NCI-H2171 treated with DMSO at 0.1 percent for 48 hours (cell line): ENCODE data around the gene MSL3B.

Experiments used
- DNase-seq: peaks from one replicate; lab custom pipeline; 2025; lab: John Stamatoyannopoulos, UW

Gene MSL3B

DNA sequence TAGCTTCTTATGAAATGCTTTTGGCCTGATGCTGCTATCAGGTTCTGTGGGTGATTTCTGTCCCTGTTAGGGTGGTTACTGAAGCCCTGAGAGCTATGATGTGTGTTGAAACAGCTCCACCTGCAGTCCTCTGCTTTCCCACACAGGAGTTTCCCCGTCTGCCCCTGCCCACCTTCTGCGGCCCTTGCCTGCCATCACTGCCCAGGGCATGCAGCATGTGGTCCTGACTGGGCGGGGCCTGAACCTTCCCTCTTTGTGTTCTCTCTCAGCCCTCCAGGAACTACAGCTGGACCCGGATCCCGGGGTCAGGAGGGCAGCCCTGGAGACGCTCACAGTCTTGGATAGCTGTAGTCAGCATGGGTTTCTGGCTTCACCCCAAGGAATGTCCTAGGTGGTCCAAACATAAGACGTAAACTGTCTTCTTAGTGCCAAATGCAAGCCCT, 35.3 kb downstream of the MSL3B start:
- peak; percentile 41 for DNase-seq

DNA sequence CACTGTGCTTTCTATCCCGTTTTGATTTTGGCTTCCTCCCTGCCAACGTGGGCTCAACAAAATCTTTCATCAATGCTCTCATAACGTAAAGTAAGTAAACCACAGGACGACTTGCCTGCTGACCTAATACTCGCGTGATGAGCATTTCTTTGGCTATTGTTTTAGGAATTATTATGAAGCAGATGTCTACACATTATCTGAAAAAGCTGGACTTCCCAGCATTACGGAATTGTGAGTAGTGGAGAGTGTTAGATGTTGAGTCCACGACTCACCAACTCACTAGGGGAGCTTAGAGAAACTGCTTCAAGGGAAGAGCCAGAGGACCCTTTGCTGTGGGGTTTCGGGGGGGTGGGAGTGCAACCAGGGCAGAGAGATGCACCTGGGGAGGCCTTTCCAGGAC, 35.8 kb downstream of the MSL3B start:
- no peak for DNase-seq

GRCh38 chr2:233831861-233832260, 36.3 kb downstream of the MSL3B start:
- no peak for DNase-seq

DNA sequence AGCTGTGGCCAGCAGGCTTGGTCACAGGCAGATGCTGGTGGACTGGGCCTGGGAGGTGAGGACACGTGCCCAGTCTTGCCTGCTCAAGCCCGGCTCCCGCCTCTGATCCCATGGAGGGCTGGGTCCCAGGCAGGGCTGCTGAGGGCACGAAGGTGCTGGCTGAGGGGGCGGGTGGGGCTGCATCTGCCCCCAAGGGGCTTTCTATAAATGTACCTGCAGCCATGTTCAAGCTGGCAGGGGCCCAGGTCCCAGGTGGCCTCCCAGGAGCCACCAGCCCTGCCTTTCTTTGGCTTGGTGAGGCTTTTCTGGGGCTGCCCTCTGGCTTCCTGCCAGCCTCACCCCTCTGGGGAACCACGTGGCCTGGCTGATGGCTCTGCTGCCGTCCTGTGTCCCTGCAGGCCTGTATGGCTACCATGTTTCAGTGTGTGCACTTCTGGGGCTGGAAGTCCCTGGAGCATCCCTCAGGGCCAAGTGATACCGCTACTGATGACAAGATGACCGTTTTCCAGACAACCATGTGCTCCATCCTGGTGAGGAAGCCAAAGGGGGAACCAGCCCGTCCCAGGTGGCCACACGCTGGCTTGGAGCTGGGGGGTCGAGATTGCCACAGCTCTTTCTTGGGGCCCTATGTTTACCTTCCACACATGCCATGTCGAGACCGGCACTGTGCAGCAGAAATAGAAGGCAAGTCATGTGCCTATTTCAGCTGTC, 37.0 kb downstream of the MSL3B start:
- peak; percentile 54 for DNase-seq

- DNase-seq = no peak
These were observed 37.9 kb downstream of the MSL3B start for GRCh38 chr2:233830111-233830802.

DNA sequence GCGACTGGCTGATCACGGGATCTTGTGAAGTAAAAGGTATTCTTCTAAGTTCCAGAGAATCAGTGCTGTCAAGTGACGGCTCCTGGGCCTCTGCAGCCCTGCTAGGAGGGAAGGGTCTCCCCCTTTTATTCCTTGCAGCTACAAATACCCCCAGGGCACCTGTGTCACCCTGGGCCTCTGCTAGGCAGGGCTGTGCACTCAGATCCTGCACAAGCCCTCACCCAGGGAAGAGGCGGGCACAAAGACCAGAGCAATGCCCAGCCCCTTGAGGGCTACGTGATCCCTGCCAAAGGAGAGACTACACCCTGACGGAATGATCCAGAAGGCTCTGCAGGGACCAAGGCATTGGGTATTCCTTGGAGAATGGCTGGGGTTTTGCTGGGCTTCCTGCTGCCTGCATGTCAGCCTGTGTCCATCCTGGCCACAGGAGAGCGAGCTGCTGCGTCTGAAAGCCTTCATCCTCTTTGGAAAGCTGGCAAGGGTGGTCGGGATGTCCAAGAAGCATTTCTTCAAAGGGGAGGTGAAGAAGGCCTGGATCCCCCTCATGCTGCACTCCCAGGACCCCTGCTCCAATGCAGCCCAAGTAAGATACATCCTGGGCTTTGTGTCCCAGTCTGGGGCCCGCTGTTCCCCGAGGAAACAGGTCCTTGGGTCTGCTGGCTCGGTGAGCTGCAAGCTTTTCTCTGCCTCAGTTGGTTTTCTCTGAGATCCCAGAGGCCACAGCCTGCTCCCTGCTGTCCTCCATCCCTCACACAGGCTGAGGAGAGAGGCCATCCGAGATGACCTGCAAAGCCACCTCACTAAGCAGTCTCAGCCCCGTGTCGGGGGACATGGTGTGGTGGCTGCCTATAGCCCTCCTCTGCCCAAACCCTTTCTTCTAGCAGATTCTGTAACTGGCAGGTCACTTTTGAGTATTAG, 38.7 kb downstream of the MSL3B start:
- DNase-seq = no peak

GRCh38 chr2:233828546-233829192, 39.5 kb downstream of the MSL3B start:
- DNase-seq = no peak

- DNase-seq = no peak
These were observed 43.8 kb downstream of the MSL3B start for GRCh38 chr2:233824373-233824772.

DNA sequence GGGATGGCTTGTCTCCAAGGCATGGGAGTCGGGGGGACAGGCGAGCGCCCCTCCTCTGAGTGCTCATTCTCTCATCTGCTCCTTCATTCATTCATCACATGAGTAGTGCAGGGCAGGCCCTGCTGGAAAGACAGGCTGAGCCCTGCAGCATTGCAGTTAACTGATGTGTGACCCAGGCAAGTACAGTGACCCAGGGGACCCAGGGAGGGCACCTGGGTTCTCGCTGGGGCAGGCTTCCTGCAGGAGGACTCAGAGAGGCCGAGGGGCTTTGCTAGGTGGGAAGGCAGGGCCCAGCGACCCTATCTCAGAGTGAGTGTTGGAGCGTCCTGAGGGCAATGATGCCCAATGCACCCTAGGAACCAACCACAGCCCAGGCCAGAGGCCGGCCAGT, 44.5 kb downstream of the MSL3B start:
- DNase-seq = no peak

GRCh38 chr2:233822781-233823730, 45.1 kb downstream of the MSL3B start:
- no peak for DNase-seq

DNA sequence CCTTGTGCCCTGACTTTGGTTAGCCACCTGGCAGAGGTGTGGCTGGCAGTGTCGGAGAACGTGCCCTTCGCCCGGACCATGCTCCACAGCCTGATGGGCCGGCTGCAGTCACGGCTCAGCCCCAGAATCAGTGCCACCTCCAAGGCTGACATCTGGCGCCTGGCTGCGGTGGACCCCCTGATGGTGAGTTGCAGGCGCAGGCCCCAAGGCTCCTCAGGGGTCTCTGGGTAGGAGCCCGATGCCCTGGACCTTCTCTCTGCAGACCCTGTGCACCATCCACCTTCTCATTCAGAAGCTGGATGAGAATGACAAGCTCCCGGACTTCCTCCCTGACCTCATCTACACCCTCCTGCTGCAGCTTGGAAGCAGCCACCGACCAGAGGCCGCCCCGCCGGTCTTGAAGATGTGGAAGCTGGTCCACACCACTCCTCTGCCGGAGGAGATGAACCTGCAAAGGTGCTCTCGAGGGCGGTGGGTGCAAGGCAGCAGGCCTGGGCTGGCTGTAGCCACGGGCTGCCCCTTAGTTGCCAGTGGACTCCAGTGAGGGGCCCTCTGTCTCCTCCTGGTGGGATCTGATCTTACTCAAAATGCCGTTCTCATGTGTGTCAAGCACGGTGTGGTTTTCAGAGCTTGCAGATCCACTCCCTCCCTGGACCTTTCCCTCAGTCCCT, 46.0 kb downstream of the MSL3B start:
- DNase-seq = no peak

- DNase-seq = no peak
These were observed 46.5 kb downstream of the MSL3B start for GRCh38 chr2:233821709-233822100.

DNA sequence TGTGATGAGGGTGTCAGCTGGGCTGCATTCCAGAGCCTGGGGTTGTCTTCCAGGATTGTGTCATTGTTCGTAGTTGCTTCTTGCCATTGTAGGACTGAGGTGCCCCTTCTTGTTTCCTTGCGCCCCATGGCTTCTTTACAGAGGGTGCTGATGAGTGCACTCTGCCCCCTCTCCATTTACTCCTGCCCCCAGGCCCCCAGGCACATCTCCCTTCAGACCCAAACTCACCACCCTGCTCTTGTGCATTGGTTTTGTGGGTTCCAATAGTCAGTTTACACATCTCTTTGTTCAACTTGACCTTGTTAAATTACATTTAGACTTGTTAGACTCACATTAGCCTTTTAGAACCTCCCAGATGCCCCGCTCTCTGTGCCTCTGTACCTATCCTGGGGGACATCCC, 47.0 kb downstream of the MSL3B start:
- DNase-seq = no peak

DNA sequence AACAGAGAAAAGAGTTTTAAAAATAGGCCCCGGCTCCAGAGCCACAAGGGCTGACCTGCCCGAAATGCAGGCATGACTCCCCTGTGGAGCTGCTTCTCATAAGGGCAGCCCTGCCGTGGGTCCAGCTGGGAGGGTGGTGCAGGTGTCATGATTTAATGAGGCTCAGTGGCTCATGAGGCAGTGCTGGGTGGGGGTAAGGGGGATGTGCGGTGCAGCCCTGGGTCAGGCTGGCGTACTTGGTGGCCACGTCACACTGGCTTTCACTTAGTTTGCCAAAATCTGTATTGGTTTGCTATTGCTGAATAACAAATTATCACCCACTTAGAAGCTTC, 47.4 kb downstream of the MSL3B start:
- no peak for DNase-seq

DNA sequence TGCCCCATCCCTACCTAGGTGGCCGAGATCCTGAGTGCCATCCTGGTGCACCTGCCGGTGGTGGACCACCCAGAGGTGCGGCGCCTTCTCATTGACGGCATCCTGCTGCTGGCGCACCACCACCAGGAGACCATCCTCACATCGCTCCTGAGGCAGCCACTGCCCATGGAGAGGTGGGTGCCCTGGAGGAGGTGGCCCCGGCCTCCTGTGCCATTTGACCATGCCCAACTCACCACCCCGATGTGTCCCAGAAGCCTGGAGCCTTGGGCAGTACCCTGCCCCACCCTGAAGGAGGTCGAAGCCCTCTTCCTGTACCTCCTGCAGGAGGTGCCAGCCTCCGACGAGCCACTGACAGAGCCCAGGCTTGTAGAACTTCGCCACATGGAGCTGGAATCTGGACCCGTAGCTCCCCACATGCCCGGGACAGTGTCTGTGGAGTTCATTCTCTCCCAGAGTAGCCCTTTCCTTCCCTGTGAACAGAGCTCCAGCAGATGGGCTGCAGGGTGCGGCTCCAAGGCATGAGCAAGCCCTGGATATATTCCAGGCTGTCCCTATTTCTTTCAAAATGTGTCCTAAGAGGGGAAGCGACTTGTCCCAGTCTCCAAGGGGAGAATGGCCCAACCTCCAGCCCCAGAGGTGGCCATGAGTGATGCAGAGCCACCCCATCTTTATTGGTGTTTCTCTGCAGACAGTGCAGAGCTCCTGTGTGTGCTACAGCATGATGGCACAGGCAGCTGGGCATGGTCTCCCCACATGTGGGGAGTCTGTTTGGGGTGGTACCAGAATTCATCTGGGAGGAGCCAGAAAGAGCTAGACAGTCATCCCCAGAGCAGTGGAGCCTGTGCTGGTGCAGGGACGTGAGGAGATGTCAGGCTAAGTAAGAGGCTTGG, 48.1 kb downstream of the MSL3B start:
- no peak for DNase-seq

- no peak for DNase-seq
These were observed 49.3 kb downstream of the MSL3B start for GRCh38 chr2:233818639-233819621.

DNA sequence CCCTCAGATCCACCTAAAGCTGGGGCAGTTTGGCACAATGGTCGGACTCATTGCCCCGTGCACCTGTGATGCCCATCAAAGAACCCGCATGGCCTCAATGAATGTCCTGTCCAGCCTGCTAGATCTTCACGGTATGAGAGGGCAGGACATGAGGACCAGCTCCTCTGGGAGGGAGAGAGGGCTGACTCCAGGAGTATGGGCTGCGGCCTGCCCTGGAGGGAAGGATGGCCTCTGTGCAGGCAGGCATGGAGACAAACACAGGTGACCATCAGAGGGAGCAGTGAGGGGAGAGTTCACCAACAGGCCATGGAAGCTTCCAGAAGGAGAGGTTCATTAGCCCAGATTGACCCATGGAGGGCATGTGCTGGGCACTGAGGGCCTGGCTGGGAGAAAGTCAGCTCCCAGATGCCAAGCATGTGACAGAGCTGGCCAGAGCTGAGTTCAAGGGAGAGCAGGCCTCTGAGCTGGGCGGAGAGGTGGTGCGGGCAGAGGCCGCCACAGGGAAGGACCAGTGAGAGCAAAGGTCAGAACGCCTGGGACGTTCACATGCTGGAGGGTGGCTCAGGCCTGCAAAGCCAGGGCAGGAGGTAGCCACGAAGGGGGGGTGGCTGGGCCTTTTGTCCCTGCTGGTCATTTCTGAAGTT, 50.1 kb downstream of the MSL3B start:
- no peak for DNase-seq
